ENCODE data around the gene FER. TPM values are rescaled to one million over a fixed set of nuclear protein-coding genes. Genes with fewer than 3 reads are reported as not detected.

The FER gene
- total RNA-seq, 1 experiment from 2014 or later = 18.0 TPM

DNA sequence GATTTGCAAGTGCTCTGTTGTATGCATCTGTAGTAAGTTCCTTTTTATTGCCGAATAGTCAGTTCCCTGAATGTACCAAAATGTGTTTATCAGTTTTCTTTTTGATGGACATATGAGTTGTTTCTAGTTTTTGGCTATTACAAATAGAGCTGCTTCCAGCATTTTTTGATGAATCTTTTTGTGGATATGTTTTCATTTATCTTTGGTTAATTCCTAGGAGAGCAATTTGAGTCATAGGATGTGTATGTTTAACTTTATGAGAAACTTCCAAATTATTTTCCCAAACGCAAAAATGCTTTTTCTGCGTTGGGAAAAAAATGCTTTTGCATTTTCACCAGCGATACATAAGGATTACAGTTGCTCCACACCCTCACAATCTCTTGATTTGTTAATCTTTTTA, 287.7 kb downstream of the FER start:
- Histone ChIP-seq H3K23me2 (ENCODE audit: insufficient read length, low read depth, low read length, poor library complexity, severe bottlenecking) (no peaks in the 10 kb centered on the region), H3K18ac (ENCODE audit: insufficient read length, low read depth, low read length) (no peak overlapping the region), H3K56ac (ENCODE audit: insufficient read length, low read depth, low read length) (no peak overlapping the region), H2AK5ac (ENCODE audit: insufficient read length, low read length) (no peak overlapping the region), H4K91ac (ENCODE audit: insufficient read length, low read depth, low read length) (no peak overlapping the region), H4K20me1 (ENCODE audit: control insufficient read depth, insufficient read depth, insufficient read length) (no peaks in the 10 kb centered on the region), H3K23ac (ENCODE audit: insufficient read length, low read depth, low read length) (no peak overlapping the region), H3K14ac (ENCODE audit: insufficient read depth, low read length) (no peak overlapping the region), H4K8ac (replicated peaks; ENCODE audit: insufficient read length, low read depth, low read length) (no peak overlapping the region), H4K5ac (ENCODE audit: insufficient read length, low read depth, low read length) (no peak overlapping the region), H3T11ph (ENCODE audit: low read length) (no peak overlapping the region), H2BK12ac (ENCODE audit: insufficient read length, low read depth, low read length) (no peak overlapping the region), H2BK120ac (ENCODE audit: low read depth, low read length, poor library complexity, severe bottlenecking) (no peak overlapping the region), H2BK5ac (ENCODE audit: insufficient read length, low read length) (no peak overlapping the region), H3K27ac (ENCODE audit: insufficient read length, low read depth, low read length) (no peak overlapping the region), H2BK15ac (ENCODE audit: low read depth, low read length) (no peak overlapping the region), H2AFZ (ENCODE audit: low read length) (no peak overlapping the region), H3K4me2 (ENCODE audit: insufficient read depth, insufficient read length, low read length) (no peak overlapping the region), H3K27me3 (ENCODE audit: insufficient read depth, low read length) (no peaks in the 10 kb centered on the region), H3K79me1 (ENCODE audit: insufficient read depth, low read depth, low read length, poor library complexity, severe bottlenecking) (no peaks in the 10 kb centered on the region), H3K9me3 (ENCODE audit: control insufficient read depth, low read depth, low read length) (no peaks in the 10 kb centered on the region), H3K4me1 (ENCODE audit: insufficient read depth, low read length) (no peaks in the 10 kb centered on the region), H3K4ac (ENCODE audit: low read depth, low read length) (no peak overlapping the region), H2BK20ac (ENCODE audit: low read depth, low read length, poor library complexity, severe bottlenecking) (no peak overlapping the region), H3K79me2 (ENCODE audit: insufficient read depth, low read length) (no peaks in the 10 kb centered on the region), H3K9ac (ENCODE audit: extremely low read depth, insufficient read length, low read length) (no peak overlapping the region)
- H3K4me3 Mint-ChIP-seq = no peak overlapping the region
- no peaks in the 10 kb centered on the region for H3K36me3 Mint-ChIP-seq (ENCODE audit: insufficient read depth in 1 of 3, low read depth in 3 of 3)
- no peaks in the 10 kb centered on the region for H3K9me3 Mint-ChIP-seq
- TF ChIP-seq, protein P1, sequence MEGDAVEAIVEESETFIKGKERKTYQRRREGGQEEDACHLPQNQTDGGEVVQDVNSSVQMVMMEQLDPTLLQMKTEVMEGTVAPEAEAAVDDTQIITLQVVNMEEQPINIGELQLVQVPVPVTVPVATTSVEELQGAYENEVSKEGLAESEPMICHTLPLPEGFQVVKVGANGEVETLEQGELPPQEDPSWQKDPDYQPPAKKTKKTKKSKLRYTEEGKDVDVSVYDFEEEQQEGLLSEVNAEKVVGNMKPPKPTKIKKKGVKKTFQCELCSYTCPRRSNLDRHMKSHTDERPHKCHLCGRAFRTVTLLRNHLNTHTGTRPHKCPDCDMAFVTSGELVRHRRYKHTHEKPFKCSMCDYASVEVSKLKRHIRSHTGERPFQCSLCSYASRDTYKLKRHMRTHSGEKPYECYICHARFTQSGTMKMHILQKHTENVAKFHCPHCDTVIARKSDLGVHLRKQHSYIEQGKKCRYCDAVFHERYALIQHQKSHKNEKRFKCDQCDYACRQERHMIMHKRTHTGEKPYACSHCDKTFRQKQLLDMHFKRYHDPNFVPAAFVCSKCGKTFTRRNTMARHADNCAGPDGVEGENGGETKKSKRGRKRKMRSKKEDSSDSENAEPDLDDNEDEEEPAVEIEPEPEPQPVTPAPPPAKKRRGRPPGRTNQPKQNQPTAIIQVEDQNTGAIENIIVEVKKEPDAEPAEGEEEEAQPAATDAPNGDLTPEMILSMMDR (conservative IDR thresholded peaks at IDR 0.05) = no peak
- H3K27me3 Mint-ChIP-seq (ENCODE audit: low read depth) = no peaks in the 10 kb centered on the region
- no CpG with 5 or more reads among the region's 4 CpGs for WGBS (ENCODE audit: extremely low coverage, insufficient read length, low lambda C conversion rate)
- no peaks in the 10 kb centered on the region for H3K4me1 Mint-ChIP-seq
- no peak for DNase-seq
- H3K27ac Mint-ChIP-seq = no peak overlapping the region
